T-helper 1 cell (primary cell): Measurements from ENCODE around the gene DCUN1D2.
A peak's percentile ranks its signal among the peaks of the same experiment; 100 is the strongest.
"Not testable (repeated sequence)": the region's sequence is repeated elsewhere in the genome, so short reads cannot be mapped to it uniquely, and the experiment has no call there.

Experiments
- DNase-seq, 5 donors: peaks; one replicate each; pipeline ENCODE4 v3.0.0-alpha.2; 2012 to 2020

DCUN1D2 gene

GRCh38 chr13:113489549-113490495 lies 689 bp downstream of the DCUN1D2 start:
- DNase-seq: peak in 2 of 5 donors; percentile 25 to 42

- no peak for DNase-seq
Measured at GRCh38 chr13:113489171-113489548, 1.4 kb downstream of the DCUN1D2 start.

GRCh38 chr13:113488283-113488682 lies 2.2 kb downstream of the DCUN1D2 start:
- DNase-seq: no peak

DNA sequence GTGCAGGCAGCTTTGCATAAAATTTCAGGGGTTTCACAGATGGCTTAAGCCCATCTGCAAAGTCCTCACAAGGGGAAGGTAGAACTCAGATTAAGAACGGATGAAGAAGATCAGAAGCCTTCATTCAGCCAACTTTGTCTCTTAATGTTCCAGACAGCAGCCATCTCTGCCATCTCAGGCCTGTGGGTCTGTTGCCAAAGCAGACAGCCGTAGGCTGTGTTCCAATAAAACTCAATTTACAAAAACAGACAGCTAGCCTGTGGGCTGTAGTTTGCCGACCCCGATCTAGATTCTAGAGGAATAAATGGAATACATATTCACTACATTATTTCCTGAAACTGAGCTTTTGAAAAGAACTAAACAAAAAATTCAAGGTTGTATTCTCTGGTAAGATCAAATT lies 3.8 kb downstream of the DCUN1D2 start:
- no peak for DNase-seq

- no peak for DNase-seq
Measured at GRCh38 chr13:113485545-113485944, 5.0 kb downstream of the DCUN1D2 start.

DNA sequence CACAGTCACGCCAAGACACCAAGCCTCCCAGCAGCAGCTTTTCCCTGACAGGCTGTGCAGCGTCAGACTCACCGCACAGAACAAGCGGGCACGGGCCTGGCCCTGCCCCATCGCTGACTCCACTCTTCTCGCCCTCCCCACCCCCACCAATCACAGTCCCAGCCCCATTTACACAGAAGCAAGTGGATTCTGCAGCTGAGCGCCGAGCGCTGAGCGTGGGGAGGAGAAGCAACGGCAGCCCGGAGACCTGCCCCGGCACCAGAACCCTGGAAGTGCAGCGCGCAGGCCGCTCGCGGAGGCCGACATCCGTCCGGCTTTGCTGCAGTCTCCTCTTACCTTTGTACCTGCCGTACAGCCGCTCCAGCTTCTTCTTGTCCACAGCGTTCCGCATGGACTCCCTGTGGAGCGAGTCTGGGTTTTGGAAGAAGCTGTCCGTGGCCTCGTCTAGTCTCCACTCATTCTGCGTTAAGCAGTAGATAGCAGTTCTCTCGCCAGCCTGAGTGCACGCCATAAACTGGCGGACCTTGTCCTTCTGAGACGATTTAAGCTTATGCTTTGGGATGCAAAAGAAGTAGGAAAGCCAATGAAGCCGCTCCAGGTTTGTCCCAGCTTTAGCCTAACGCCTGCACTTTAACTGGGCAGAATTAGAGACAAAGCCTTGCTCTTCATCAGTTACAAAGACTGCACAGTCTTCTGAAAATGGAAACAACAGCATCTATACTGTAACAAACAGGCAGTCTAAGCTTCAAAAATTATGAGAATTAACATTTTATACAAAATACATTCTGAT lies 6.8 kb downstream of the DCUN1D2 start:
- no peak for DNase-seq

GRCh38 chr13:113483081-113483480 lies 7.4 kb downstream of the DCUN1D2 start:
- no peak for DNase-seq

- no peak for DNase-seq
Measured at GRCh38 chr13:113479179-113479578, 11.3 kb downstream of the DCUN1D2 start.

GRCh38 chr13:113477724-113478123 lies 12.8 kb downstream of the DCUN1D2 start:
- DNase-seq: no peak

- DNase-seq: no peak
Measured at GRCh38 chr13:113476811-113477210, 13.7 kb downstream of the DCUN1D2 start.

- no peak for DNase-seq
Measured at GRCh38 chr13:113475911-113476310, 14.6 kb downstream of the DCUN1D2 start.

DNA sequence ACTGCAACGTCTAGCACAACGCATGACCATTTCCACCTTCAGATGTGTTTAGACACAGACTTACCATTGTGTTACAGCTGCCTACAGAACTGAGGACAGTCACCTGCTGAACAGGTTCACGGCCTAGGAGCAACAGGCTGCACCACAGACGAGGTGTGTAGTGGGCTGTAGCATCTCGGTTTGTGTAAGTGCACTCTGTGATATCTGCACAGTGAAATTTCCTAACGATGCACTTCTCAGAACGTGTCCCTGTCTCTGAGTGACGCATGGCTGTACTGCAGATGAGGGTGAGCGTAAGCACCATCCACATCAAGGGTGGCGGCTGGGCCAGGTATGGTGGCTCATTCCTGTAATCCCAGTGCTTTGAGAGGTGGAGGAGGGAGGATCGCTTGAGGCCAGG lies 15.2 kb downstream of the DCUN1D2 start:
- DNase-seq: no peak

GRCh38 chr13:113474179-113474578 lies 16.3 kb downstream of the DCUN1D2 start:
- no peak for DNase-seq

GRCh38 chr13:113472355-113473025 lies 18.0 kb downstream of the DCUN1D2 start:
- no peak for DNase-seq

- no peak for DNase-seq
Measured at GRCh38 chr13:113471844-113472243, 18.7 kb downstream of the DCUN1D2 start.

DNA sequence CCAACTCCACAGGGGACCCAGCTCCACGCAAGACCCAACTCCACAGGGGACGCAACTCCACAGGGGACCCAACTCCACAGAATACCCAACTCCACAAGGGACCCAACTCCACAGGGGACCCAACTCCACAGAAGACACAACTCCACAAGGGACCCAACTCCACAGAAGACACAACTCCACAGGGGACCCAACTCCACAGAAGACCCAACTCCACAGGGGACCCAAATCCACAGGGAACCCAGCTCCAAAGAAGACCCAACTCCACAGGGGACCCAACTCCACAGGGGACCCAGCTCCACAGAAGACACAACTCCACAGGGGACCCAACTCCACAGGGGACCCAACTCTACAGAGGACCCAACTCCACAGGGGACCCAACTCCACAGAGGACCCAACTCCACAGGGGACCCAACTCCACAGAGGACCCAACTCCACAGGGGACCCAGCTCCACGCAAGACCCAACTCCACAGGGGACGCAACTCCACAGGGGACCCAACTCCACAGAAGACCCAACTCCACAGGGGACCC lies 19.8 kb downstream of the DCUN1D2 start:
- DNase-seq: not testable (repeated sequence)

DNA sequence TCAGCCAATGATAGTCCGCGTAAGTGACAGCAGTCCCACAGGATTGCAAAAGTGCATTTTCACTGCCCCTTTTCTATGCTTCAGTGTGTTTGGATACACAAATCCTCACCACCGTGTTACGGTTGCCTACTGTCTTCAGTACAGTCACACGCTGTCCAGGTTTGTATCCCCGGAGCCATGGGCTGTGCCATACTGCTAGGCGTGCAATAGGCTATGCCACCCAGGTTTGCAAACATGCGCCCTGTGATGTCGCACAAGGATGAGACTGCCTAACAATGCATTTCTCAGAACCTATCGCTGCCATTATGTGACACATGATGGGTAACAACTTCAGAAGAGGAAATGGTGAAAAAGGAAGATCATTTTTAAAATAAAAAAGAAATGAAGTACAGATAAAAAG lies 20.4 kb downstream of the DCUN1D2 start:
- DNase-seq: no peak

DNA sequence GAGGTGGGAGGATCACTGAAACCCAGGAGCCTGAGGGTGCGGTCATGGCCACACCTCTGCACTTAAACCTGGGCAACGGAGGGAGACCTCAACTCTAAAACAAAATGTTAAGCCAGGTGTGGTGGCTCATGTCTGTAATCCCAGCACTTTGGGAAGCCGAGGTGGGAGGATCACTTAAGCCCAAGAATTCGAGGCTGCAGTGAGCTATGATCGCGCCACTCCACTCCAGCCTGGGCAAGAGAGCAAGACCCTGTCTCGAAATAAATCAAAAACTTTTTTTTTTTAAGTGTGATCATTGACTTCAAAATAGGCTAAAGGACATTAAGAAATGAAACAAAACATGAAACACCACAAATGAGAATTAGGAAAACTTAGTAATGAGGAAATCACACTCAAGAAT lies 20.9 kb downstream of the DCUN1D2 start:
- DNase-seq: no peak

DNA sequence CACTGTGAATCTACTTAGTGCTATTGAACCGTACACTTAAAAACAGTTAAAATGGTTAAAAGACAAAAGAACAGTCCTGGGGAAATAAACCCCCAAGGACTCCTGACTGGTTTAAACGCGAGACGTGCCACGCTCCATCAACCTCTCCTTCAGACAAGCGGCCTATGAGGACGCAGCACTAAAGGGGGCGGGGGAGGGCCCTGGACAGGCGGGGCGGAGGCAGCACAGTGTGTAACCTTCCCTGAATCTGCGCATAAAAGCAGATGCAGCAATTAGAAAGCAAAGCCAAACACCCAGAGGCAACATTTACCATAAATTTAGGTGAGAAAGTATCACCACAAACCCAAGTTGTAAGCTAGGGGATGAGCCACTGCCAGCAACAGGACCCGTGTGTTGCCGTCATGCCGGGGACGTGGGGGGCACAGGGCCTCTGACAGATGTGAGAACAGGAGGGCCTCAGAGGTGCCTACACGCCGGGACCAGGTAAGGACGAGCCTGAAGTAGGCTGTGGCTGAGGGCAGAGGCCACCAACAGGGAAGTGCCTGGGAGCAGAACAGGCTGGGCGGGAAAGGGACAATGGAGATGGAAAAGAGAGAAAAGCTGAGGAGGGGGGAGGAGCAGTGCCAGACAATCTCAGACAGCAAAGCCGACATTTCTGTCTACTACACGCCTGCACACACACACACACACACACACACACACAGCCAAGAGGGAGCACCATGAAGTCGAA lies 21.9 kb downstream of the DCUN1D2 start:
- no peak for DNase-seq

GRCh38 chr13:113468029-113468428 lies 22.5 kb downstream of the DCUN1D2 start:
- DNase-seq: no peak

GRCh38 chr13:113466383-113466782 lies 24.1 kb downstream of the DCUN1D2 start:
- DNase-seq: no peak

DNA sequence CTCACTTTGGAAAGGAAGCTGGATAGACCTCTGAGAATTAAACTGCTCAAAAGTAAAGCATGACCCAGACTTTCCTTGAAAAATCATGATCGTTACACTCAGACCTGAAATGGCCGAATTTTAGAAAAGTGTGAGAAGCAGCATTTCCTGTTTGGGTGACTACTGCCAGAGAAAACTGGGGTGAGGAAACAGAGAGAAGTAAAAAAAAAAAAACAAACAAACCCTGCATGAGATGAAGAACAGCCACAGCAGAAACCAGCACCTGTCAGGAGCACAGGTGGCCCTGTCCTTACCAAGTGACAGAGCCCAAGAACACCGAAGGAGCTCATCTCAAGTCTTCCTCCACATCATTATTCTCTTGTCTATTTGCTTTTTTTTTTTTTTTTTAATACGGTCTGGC lies 25.2 kb downstream of the DCUN1D2 start:
- DNase-seq: no peak
